ENCODE measurements around the gene DGKB.
A peak's percentile ranks its signal among the peaks of the same experiment; 100 is the strongest.

Gene DGKB

DNA sequence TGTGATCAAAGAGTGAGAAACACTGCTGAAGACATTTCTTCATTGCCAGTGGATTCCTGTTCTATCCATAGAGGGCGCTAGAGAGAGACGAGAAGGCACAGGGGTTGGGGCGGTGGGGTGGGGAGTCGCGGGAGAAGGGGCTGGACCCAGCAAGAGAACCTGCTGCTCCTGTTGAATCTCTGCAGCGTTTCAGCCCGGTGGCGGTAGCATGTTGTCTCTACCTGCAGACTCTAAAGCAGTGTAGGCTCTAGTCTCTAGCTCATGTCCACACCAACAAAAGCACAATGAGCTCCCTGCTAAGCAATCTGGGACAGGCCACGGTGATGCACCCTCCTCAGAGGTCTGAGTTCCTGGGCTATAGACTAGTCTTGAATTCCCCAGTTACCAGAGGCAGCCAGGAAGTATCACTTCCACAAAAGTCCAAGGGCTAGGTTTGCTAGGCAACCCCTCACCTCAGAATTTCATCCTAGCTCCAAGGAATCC, 167.7 kb downstream of the DGKB start:
- ATAC-seq = no peak
- TF ChIP-seq OSR1 (CRISPR knock-in tag; IDR thresholded peaks at IDR 0.05) (no peak), ZNF70 (CRISPR knock-in tag; IDR thresholded peaks at IDR 0.05) (no peak), ZFP30 (CRISPR knock-in tag; IDR thresholded peaks at IDR 0.05) (no peak), RARB (CRISPR knock-in tag; IDR thresholded peaks at IDR 0.05) (no peak), ZC3H10 (CRISPR knock-in tag; IDR thresholded peaks at IDR 0.05) (no peak), CREB5 (CRISPR knock-in tag; IDR thresholded peaks at IDR 0.05; ENCODE audit: low read depth) (no peak), GLIS3 (CRISPR knock-in tag; IDR thresholded peaks at IDR 0.05) (no peak), ZNF565 (CRISPR knock-in tag; conservative IDR thresholded peaks at IDR 0.05; ENCODE audit: low read depth) (no peak), ARNTL (CRISPR knock-in tag; IDR thresholded peaks at IDR 0.05; ENCODE audit: borderline replicate concordance, low read depth) (no peak), TSHZ2 (CRISPR knock-in tag; IDR thresholded peaks at IDR 0.05) (no peak), TCF4 (CRISPR knock-in tag; IDR thresholded peaks at IDR 0.05; ENCODE audit: borderline replicate concordance) (no peak), ZNF8 (CRISPR knock-in tag; IDR thresholded peaks at IDR 0.05) (no peak), POU6F1 (CRISPR knock-in tag; IDR thresholded peaks at IDR 0.05; ENCODE audit: borderline replicate concordance, low read depth) (no peak)
- TF ChIP-seq, protein P1, sequence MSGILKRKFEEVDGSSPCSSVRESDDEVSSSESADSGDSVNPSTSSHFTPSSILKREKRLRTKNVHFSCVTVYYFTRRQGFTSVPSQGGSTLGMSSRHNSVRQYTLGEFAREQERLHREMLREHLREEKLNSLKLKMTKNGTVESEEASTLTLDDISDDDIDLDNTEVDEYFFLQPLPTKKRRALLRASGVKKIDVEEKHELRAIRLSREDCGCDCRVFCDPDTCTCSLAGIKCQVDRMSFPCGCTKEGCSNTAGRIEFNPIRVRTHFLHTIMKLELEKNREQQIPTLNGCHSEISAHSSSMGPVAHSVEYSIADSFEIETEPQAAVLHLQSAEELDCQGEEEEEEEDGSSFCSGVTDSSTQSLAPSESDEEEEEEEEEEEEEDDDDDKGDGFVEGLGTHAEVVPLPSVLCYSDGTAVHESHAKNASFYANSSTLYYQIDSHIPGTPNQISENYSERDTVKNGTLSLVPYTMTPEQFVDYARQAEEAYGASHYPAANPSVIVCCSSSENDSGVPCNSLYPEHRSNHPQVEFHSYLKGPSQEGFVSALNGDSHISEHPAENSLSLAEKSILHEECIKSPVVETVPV (CRISPR knock-in tag; IDR thresholded peaks at IDR 0.05) = no peak

- no peak for ATAC-seq
- TF ChIP-seq, protein P1 (CRISPR knock-in tag; IDR thresholded peaks at IDR 0.05) = no peak
- TF ChIP-seq ISL1 (CRISPR knock-in tag; IDR thresholded peaks at IDR 0.05) = peak; percentile 59
- TF ChIP-seq POU6F1 (CRISPR knock-in tag; IDR thresholded peaks at IDR 0.05; ENCODE audit: borderline replicate concordance, low read depth) = no peak
- 0 out of 2 replicates have a peak, but pooled peaks have one; percentile 27 for TF ChIP-seq CREB5 (CRISPR knock-in tag; IDR thresholded peaks at IDR 0.05; ENCODE audit: low read depth)
- TF ChIP-seq OSR1 (CRISPR knock-in tag; IDR thresholded peaks at IDR 0.05) = no peak
Observed at GRCh38 chr7:14720785-14721184, 181.8 kb downstream of the DGKB start.

DNA sequence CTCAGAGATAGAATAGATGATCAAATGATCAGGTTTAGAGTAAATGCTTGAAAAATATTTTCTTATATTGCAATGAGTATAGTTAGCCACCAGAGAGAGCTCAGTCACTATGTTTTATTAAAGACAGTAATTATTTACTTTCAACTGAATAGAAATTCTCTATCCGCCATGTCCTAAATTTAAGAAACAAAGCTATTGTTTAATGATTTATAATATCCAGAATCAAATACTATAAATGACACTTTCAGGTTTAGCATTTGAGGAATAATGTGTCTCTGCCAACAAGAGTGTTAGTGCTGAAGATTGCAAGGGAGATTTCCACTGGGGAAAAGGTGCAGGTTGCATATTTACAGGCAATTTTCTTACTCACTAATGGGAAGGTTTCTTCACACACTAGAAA, 184.7 kb downstream of the DGKB start:
- TF ChIP-seq ARNTL (CRISPR knock-in tag; IDR thresholded peaks at IDR 0.05; ENCODE audit: borderline replicate concordance, low read depth) (no peak), ZNF8 (CRISPR knock-in tag; IDR thresholded peaks at IDR 0.05) (no peak), CREB5 (CRISPR knock-in tag; IDR thresholded peaks at IDR 0.05; ENCODE audit: low read depth) (no peak), OSR1 (CRISPR knock-in tag; IDR thresholded peaks at IDR 0.05) (no peak), PATZ1 (CRISPR knock-in tag; IDR thresholded peaks at IDR 0.05; ENCODE audit: borderline replicate concordance) (no peak), BACH2 (CRISPR knock-in tag; IDR thresholded peaks at IDR 0.05; ENCODE audit: borderline replicate concordance) (no peak), ZFP3 (CRISPR knock-in tag; IDR thresholded peaks at IDR 0.05) (no peak), ZNF70 (CRISPR knock-in tag; IDR thresholded peaks at IDR 0.05) (no peak), CSDC2 (CRISPR knock-in tag; IDR thresholded peaks at IDR 0.05) (no peak), PPARA (CRISPR knock-in tag; IDR thresholded peaks at IDR 0.05; ENCODE audit: borderline replicate concordance) (no peak)
- peak; percentile 73; the same call in 2 of the 3 replicates for ATAC-seq

Data from SK-N-SH treated with all-trans-retinoic acid at 6 μM for 48 hours (cell line).